Left ventricle myocardium inferior (tissue), 1 donor: ENCODE measurements around the gene CD247. TPM values are rescaled to one million over a fixed set of nuclear protein-coding genes. Genes with fewer than 3 reads are reported as not detected.

Source experiments
- DNase-seq: peaks from one replicate; pipeline ENCODE4 v3.0.0-alpha.2; 2020
- H3K27ac ChIP-seq: fragments of 200-600 bp; replicated peaks from 2 replicates; pipeline ENCODE4 v1.8.0; 2021
- H3K27me3 ChIP-seq: fragments of 200-600 bp; 2 replicates; pipeline ENCODE4 v1.8.0; 2021; ENCODE audit warnings: low read depth
- H3K36me3 ChIP-seq: fragments of 200-600 bp; 2 replicates; pipeline ENCODE4 v1.8.0; 2021
- H3K4me1 ChIP-seq: fragments of 200-600 bp; 2 replicates; pipeline ENCODE4 v1.8.0; 2021
- H3K4me3 ChIP-seq: fragments of 200-600 bp; 2 replicates; pipeline ENCODE4 v1.8.0; 2021; ENCODE audit warnings: mild to moderate bottlenecking, moderate library complexity
- H3K9me3 ChIP-seq: fragments of 200-600 bp; replicated peaks from 2 replicates; pipeline ENCODE4 v1.8.0; 2021
- intact Hi-C: fragments of 100-400 bp; cut with micrococcal nuclease; formaldehyde crosslinking; loops from one replicate; pipeline ENCODE4 v1.11.0; 2022
- total RNA-seq: library from RNA; stranded (reverse); fragmentation: NEBNext Ultra II Directional; extraction: Animal tissue kit (Norgen Biotek cat#: 25700); gene quantifications from one replicate; pipeline ENCODE4 v1.2.1, GENCODE V29; 2021
- TF ChIP-seq, protein P1 (sequence below): fragments of 200-600 bp; IDR thresholded peaks from 2 replicates; pipeline ENCODE4 v1.8.0; 2021; ENCODE audit warnings: antibody characterized with exemption, mild to moderate bottlenecking, borderline replicate concordance
- donor health status: DM: no; HTN: yes; CAD: no; lungs with severe emphysema.

Gene CD247
- total RNA-seq, 1 donor from 2014 or later: 0.82 TPM

DNA sequence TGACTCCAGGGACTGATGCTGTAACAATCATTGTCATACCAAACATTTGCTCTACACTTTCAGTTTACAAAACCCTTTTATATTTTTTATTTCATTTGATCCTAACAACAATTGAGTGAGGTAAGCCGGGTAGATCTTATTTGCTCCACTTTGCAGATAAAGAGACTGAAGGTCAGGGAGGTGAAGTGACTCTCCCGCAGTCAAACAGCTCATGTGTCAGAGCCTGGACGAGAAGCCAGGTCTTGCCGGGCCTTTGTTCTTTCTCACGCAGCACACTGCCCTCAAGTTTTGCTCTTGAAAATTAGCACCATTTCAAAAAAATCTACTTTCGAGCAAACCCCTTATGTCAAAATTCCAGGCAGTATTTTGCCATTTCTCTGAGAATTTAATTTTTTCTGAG is 65.2 kb downstream of the CD247 start:
- DNase-seq: no peak
- H3K27ac ChIP-seq: no peak overlapping the region
- peaks cover 17% of the 10 kb centered on the region for H3K27me3 ChIP-seq
- H3K9me3 ChIP-seq: no peaks in the 10 kb centered on the region
- TF ChIP-seq, protein P1, sequence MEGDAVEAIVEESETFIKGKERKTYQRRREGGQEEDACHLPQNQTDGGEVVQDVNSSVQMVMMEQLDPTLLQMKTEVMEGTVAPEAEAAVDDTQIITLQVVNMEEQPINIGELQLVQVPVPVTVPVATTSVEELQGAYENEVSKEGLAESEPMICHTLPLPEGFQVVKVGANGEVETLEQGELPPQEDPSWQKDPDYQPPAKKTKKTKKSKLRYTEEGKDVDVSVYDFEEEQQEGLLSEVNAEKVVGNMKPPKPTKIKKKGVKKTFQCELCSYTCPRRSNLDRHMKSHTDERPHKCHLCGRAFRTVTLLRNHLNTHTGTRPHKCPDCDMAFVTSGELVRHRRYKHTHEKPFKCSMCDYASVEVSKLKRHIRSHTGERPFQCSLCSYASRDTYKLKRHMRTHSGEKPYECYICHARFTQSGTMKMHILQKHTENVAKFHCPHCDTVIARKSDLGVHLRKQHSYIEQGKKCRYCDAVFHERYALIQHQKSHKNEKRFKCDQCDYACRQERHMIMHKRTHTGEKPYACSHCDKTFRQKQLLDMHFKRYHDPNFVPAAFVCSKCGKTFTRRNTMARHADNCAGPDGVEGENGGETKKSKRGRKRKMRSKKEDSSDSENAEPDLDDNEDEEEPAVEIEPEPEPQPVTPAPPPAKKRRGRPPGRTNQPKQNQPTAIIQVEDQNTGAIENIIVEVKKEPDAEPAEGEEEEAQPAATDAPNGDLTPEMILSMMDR: no peak
- H3K4me3 ChIP-seq: no peak overlapping the region
- intact Hi-C loops: no loop called here
- no peaks in the 10 kb centered on the region for H3K36me3 ChIP-seq
- H3K4me1 ChIP-seq: peaks cover 28% of the 10 kb centered on the region

GRCh38 chr1:167452483-167452882 is 65.8 kb downstream of the CD247 start:
- intact Hi-C loops: no loop called here
- DNase-seq: no peak

GRCh38 chr1:167450843-167451242 is 67.5 kb downstream of the CD247 start:
- Histone ChIP-seq H3K27me3 (peaks cover 24% of the 10 kb centered on the region), H3K27ac (no peak overlapping the region), H3K36me3 (no peaks in the 10 kb centered on the region), H3K4me1 (peaks cover 19% of the 10 kb centered on the region), H3K4me3 (no peak overlapping the region), H3K9me3 (no peaks in the 10 kb centered on the region)
- intact Hi-C loops: no loop called here
- no peak for DNase-seq
- TF ChIP-seq, protein P1: no peak

More at GRCh38 chr1:167452483-167452882, 65.8 kb downstream of the CD247 start:
- Histone ChIP-seq H3K27ac (no peak overlapping the region), H3K4me1 (peaks cover 28% of the 10 kb centered on the region), H3K4me3 (no peak overlapping the region), H3K27me3 (peaks cover 17% of the 10 kb centered on the region), H3K36me3 (no peaks in the 10 kb centered on the region), H3K9me3 (no peaks in the 10 kb centered on the region)
- TF ChIP-seq, protein P1: no peak

DNA sequence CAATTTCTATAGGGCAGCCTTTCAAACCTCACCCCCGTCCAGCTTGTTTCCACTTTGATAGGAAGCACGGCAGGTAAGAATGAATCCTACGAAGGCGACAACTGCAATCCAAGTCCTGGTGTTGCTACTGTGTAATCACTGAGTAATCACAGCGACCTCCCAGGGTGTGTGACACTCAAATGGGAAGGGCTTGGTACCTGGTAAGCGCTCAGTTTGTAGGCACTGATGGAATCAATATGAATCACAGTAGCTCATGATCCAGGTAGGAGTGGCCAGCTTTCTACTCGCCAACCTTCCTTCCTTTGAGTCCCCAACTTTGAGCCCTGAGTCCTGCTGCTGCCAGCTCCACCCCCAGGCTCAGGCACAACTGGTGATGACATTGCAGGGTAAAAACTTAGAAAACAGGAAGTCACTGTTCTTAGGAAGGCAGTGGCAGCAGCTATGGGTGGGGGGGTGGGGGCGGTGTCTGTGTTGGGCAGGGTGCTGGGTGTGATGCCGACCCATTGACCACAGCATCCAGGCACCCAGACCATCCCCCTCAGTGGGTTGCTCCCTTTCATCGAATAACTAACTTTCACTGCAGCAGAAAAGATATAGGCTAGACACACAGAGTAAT is 70.7 kb downstream of the CD247 start:
- DNase-seq: no peak
- Histone ChIP-seq H3K36me3 (no peaks in the 10 kb centered on the region), H3K27ac (no peak overlapping the region), H3K4me3 (no peak overlapping the region), H3K27me3 (peaks cover 26% of the 10 kb centered on the region), H3K4me1 (no peaks in the 10 kb centered on the region), H3K9me3 (no peaks in the 10 kb centered on the region)
- TF ChIP-seq, protein P1: no peak
- intact Hi-C loops: no loop called here

- H3K27ac ChIP-seq: no peak overlapping the region
- intact Hi-C loops: no loop called here
- peaks cover 23% of the 10 kb centered on the region for H3K27me3 ChIP-seq
- H3K9me3 ChIP-seq: no peaks in the 10 kb centered on the region
- TF ChIP-seq, protein P1: no peak
- no peak overlapping the region for H3K4me3 ChIP-seq
- H3K36me3 ChIP-seq: no peaks in the 10 kb centered on the region
- no peak for DNase-seq
- H3K4me1 ChIP-seq: peaks cover 1% of the 10 kb centered on the region
Measured at GRCh38 chr1:167446966-167447365, 71.4 kb downstream of the CD247 start.
